Lung (tissue), 12 donors: ENCODE results near the gene SCAMP1. TPM values are rescaled to one million over a fixed set of nuclear protein-coding genes. Genes with fewer than 3 reads are reported as not detected.

Source experiments
- ATAC-seq: fragments of 200-7000 bp; cut with Tn5 transposase; one replicate; pipeline ENCODE4 v1.9.1; 2020; ENCODE audit warnings: moderate number of reproducible peaks; ENCODE audit not compliant: insufficient read depth, low FRiP score
- DNase-seq, 3 donors: peaks; one replicate each; pipeline ENCODE4 v3.0.0-alpha.2; 2013 to 2017
- H3K27ac ChIP-seq, 2 donors: one replicate each; pipeline ENCODE4 v1.5.1; 2013; ENCODE audit warnings: mild to moderate bottlenecking in 2 of 2, moderate library complexity in 2 of 2, control low read depth in 1 of 2, inconsistent platforms in 1 of 2, low read depth in 1 of 2, low read length in 1 of 2
- H3K27me3 ChIP-seq, 3 donors: one replicate each; pipeline ENCODE4 v1.5.1; 2013; ENCODE audit warnings: low read length in 2 of 3; ENCODE audit not compliant: control insufficient read depth in 3 of 3, insufficient read depth in 3 of 3
- H3K36me3 ChIP-seq, 4 donors: one replicate each; pipeline ENCODE4 v1.5.1; 2013; ENCODE audit warnings: low read length in 4 of 4, mild to moderate bottlenecking in 1 of 4, moderate library complexity in 1 of 4; ENCODE audit not compliant: control insufficient read depth in 4 of 4, insufficient read depth in 4 of 4
- H3K4me1 ChIP-seq, 5 donors: one replicate each; pipeline ENCODE4 v1.5.1; 2013; ENCODE audit warnings: low read length in 5 of 5, mild to moderate bottlenecking in 2 of 5, moderate library complexity in 1 of 5; ENCODE audit not compliant: control insufficient read depth in 5 of 5, insufficient read depth in 5 of 5
- H3K4me3 ChIP-seq: one replicate; pipeline ENCODE4 v1.5.1; 2013; ENCODE audit warnings: mild to moderate bottlenecking, control low read depth, moderate library complexity
- H3K9ac ChIP-seq, 2 donors: one replicate each; pipeline ENCODE4 v1.5.1; 2013; ENCODE audit warnings: low read length in 2 of 2, control low read depth in 1 of 2; ENCODE audit not compliant: insufficient read depth in 1 of 2
- H3K9me3 ChIP-seq, 4 donors: one replicate each; pipeline ENCODE4 v1.5.1; 2013; ENCODE audit warnings: low read length in 3 of 4, mild to moderate bottlenecking in 1 of 4, moderate library complexity in 1 of 4; ENCODE audit not compliant: control insufficient read depth in 4 of 4, insufficient read depth in 3 of 4
- CTCF ChIP-seq: IDR thresholded peaks from 2 replicates; pipeline ENCODE4 v1.5.1; 2012; ENCODE audit warnings: mild to moderate bottlenecking; ENCODE audit errors: control extremely low read depth, extremely low read depth
- WGBS, 2 donors: extraction: QIAGEN DNeasy Blood & Tissue Kit; methylation state at CpG; one replicate each; pipeline ENCODE4 v1.1.7; 2013; 5-methylcytosine and 5-hydroxymethylcytosine counted together
- polyA plus RNA-seq, 2 donors: library from polyadenylated mRNA; stranded (reverse); fragments of 200-250 nt; gene quantifications; one replicate each; pipeline ENCODE4 v1.2.1, GENCODE V29; 2013
- total RNA-seq, 2 donors: library from RNA; depleted of rRNA in 1 of 2; stranded (reverse); fragments of >200 nt in 1 of 2; gene quantifications; one replicate each; pipeline ENCODE4 v1.2.1, GENCODE V29; 2014 to 2021
- donor health status: control.
- donor health status: control.
- donor health status: Bipolar disorder and iron deficiency.
- donor health status: healthy.
- donor health status: DM: yes; HTN: yes; CAD: no.

The SCAMP1 gene
- total and polyA plus RNA-seq, 4 donors, result 7.7 to 45.8 (median 16.9) TPM

- ATAC-seq, result no peak
- H3K9ac ChIP-seq, result no peak overlapping the region
- no peak overlapping the region for H3K4me3 ChIP-seq
- H3K36me3 ChIP-seq, result peaks cover 0 to 4% (median 2%) of the 10 kb centered on the region in 4 donors
- no peak overlapping the region for H3K27ac ChIP-seq
- DNase-seq, result peak in 2 of 3 donors; percentile 60 to 66
- TF ChIP-seq CTCF, result no peak
- H3K27me3 ChIP-seq, result no peaks in the 10 kb centered on the region
- peaks cover 0 to 8% (median 0%) of the 10 kb centered on the region in 5 donors for H3K4me1 ChIP-seq
- H3K9me3 ChIP-seq, result no peaks in the 10 kb centered on the region
These were observed 51.2 kb downstream of the SCAMP1 start for GRCh38 chr5:78411586-78411985.

- no peaks in the 10 kb centered on the region for H3K9me3 ChIP-seq
- no peak overlapping the region for H3K9ac ChIP-seq
- H3K4me3 ChIP-seq, result no peak overlapping the region
- H3K27ac ChIP-seq, result no peak overlapping the region
- ATAC-seq, result no peak
- TF ChIP-seq CTCF, result no peak
- peaks cover 0 to 2% (median 0%) of the 10 kb centered on the region in 5 donors for H3K4me1 ChIP-seq
- WGBS, 2 donors, result 86 to 93% methylated on average over 1 of the region's 1 CpG
- DNase-seq, result no peak
- peaks cover 0 to 13% (median 9%) of the 10 kb centered on the region in 4 donors for H3K36me3 ChIP-seq
- no peaks in the 10 kb centered on the region for H3K27me3 ChIP-seq
These were observed 56.4 kb downstream of the SCAMP1 start for GRCh38 chr5:78416677-78417425.

- H3K27me3 ChIP-seq, result no peaks in the 10 kb centered on the region
- DNase-seq, result peak in 1 of 3 donors; percentile 8
- no peaks in the 10 kb centered on the region for H3K4me1 ChIP-seq
- no peak overlapping the region for H3K27ac ChIP-seq
- WGBS, 2 donors, result 78 to 85% methylated on average over 3 of the region's 3 CpGs
- H3K4me3 ChIP-seq, result no peak overlapping the region
- H3K36me3 ChIP-seq, result peaks cover 0 to 15% (median 10%) of the 10 kb centered on the region in 4 donors
- TF ChIP-seq CTCF, result no peak
- no peak overlapping the region for H3K9ac ChIP-seq
- H3K9me3 ChIP-seq, result no peaks in the 10 kb centered on the region
- ATAC-seq, result no peak
These were observed 59.0 kb downstream of the SCAMP1 start for GRCh38 chr5:78419396-78419795.
